SK-N-SH (cell line): ENCODE data around the gene ATP2A3. TPM values are rescaled to one million over a fixed set of nuclear protein-coding genes. Genes with fewer than 3 reads are reported as not detected.

ENCODE experiments used
- CTCF ChIA-PET: fragments of 300-600, 350-600 bp; formaldehyde crosslinking; extraction: SDS; loops from one replicate; lab custom pipeline; 2021; lab: Yijun Ruan, JAX
- POLR2A ChIA-PET: fragments of 350-600 bp; sonication (Branson Sonifier 250); formaldehyde crosslinking; extraction: SDS; loops from one replicate; lab custom pipeline; 2020; ENCODE audit warnings: antibody characterized with exemption, inconsistent platforms; lab: Yijun Ruan, JAX
- DNase-seq: peaks from one replicate; pipeline ENCODE4 v3.0.0; 2012
- H2AFZ ChIP-seq: fragments of 200-600 bp; sonication (generic); 2 replicates; pipeline ENCODE4 v1.8.1; 2016; ENCODE audit warnings: antibody characterized with exemption, mild to moderate bottlenecking, low read depth
- H3F3A ChIP-seq: fragments of 200-600 bp; sonication (generic); replicated peaks from 2 replicates; pipeline ENCODE3; 2016; ENCODE audit warnings: antibody characterized with exemption, mild to moderate bottlenecking; ENCODE audit not compliant: insufficient read depth
- H3K27ac ChIP-seq, 2 experiments: fragments of 200-500 bp in 1 of 2; fragments of 200-600 bp in 1 of 2; sonication (Bioruptor generic) in 1 of 2; sonication (generic), shearing (Covaris generic) in 1 of 2; 2 replicates each; pipeline versions ENCODE4 v1.5.1 to v1.6.1; 2014 to 2016; ENCODE audit warnings: low read depth in 2 of 2, inconsistent platforms in 1 of 2, low read length in 1 of 2, mild to moderate bottlenecking in 1 of 2, mixed read lengths in 1 of 2
- H3K27me3 ChIP-seq: fragments of 200-600 bp; sonication (generic), shearing (Covaris generic); 2 replicates; pipeline ENCODE4 v1.6.1; 2016; ENCODE audit warnings: mixed run types; ENCODE audit not compliant: insufficient read depth
- H3K36me3 ChIP-seq, 2 experiments: fragments of 200-500 bp in 1 of 2; fragments of 200-600 bp in 1 of 2; sonication (Bioruptor generic) in 1 of 2; sonication (generic) in 1 of 2; replicated peaks in 1 of 2; 2 replicates each; pipeline versions ENCODE3 to v1.5.1; 2014 to 2016; ENCODE audit warnings: low read length in 1 of 2, mild to moderate bottlenecking in 1 of 2; ENCODE audit not compliant: insufficient read depth in 2 of 2, control insufficient read depth in 1 of 2
- H3K4me1 ChIP-seq, 2 experiments: fragments of 200-500 bp in 1 of 2; fragments of 200-600 bp in 1 of 2; sonication (Bioruptor generic) in 1 of 2; sonication (generic), shearing (Covaris generic) in 1 of 2; 2 replicates each; pipeline versions ENCODE4 v1.5.1 to v1.6.1; 2014 to 2016; ENCODE audit warnings: low read depth in 1 of 2, low read length in 1 of 2, mixed run types in 1 of 2; ENCODE audit not compliant: insufficient read depth in 2 of 2, control insufficient read depth in 1 of 2
- H3K4me2 ChIP-seq: fragments of 200-600 bp; sonication (generic), shearing (Covaris generic); 2 replicates; pipeline ENCODE4 v1.6.1; 2017; ENCODE audit warnings: mixed run types
- H3K4me3 ChIP-seq, 2 experiments: fragments of 200-500 bp in 1 of 2; fragments of 200-600 bp in 1 of 2; sonication (Bioruptor generic) in 1 of 2; sonication (generic), shearing (Covaris generic) in 1 of 2; 2 replicates each; pipeline versions ENCODE4 v1.5.1 to v1.8.1; 2014 to 2016; ENCODE audit warnings: low read depth in 2 of 2, inconsistent platforms in 1 of 2, low read length in 1 of 2, mild to moderate bottlenecking in 1 of 2, mixed read lengths in 1 of 2, moderate library complexity in 1 of 2
- H3K79me2 ChIP-seq: fragments of 200-600 bp; sonication (generic); 2 replicates; pipeline ENCODE4 v1.8.1; 2017; ENCODE audit warnings: mild to moderate bottlenecking; ENCODE audit not compliant: insufficient read depth
- H3K9ac ChIP-seq: fragments of 200-600 bp; sonication (generic); 2 replicates; pipeline ENCODE4 v1.6.1; 2017; ENCODE audit warnings: mixed run types
- H3K9me2 ChIP-seq: fragments of 200-600 bp; sonication (generic); 2 replicates; pipeline ENCODE4 v1.6.1; 2017; ENCODE audit warnings: mixed run types
- H3K9me3 ChIP-seq: fragments of 200-600 bp; sonication (generic); 2 replicates; pipeline ENCODE4 v1.6.1; 2017; ENCODE audit warnings: mixed run types, mild to moderate bottlenecking, moderate library complexity
- H4K20me1 ChIP-seq: fragments of 200-600 bp; sonication (generic); 2 replicates; pipeline ENCODE4 v1.6.1; 2017; ENCODE audit warnings: mild to moderate bottlenecking, mixed run types; ENCODE audit not compliant: insufficient read depth
- CTCF ChIP-seq: fragments of 200-600 bp; sonication (generic); IDR thresholded peaks from 2 replicates; pipeline ENCODE4 v1.6.1; 2017; ENCODE audit warnings: antibody characterized with exemption, mild to moderate bottlenecking, moderate library complexity
- ELF1 ChIP-seq: IDR thresholded peaks from 2 replicates; pipeline ENCODE4 v1.4.0; 2012
- EP300 ChIP-seq, 2 experiments: IDR thresholded peaks; 2 replicates each; pipeline versions ENCODE4 v1.4.0 to v1.6.1; 2012; ENCODE audit warnings: borderline replicate concordance in 1 of 2, low read depth in 1 of 2, low read length in 1 of 2
- EZH2phosphoT487 ChIP-seq: fragments of 200-600 bp; sonication (generic); IDR thresholded peaks from 2 replicates; pipeline ENCODE4 v1.6.1; 2017; ENCODE audit warnings: low read depth, mixed run types, mild to moderate bottlenecking, antibody characterized with exemption, moderate library complexity, borderline replicate concordance
- FOSL2 ChIP-seq: IDR thresholded peaks from 2 replicates; pipeline ENCODE4 v1.4.0; 2012; ENCODE audit warnings: low read depth, mild to moderate bottlenecking, moderate library complexity, borderline replicate concordance
- FOXM1 ChIP-seq: IDR thresholded peaks from 2 replicates; pipeline ENCODE4 v1.4.0; 2012; ENCODE audit warnings: low read depth, mild to moderate bottlenecking
- GABPA ChIP-seq: IDR thresholded peaks from 2 replicates; pipeline ENCODE4 v1.4.0; 2012; ENCODE audit warnings: low read depth, mild to moderate bottlenecking
- JUND ChIP-seq: IDR thresholded peaks from 2 replicates; pipeline ENCODE4 v1.4.0; 2012
- MAX ChIP-seq: IDR thresholded peaks from 2 replicates; pipeline ENCODE4 v1.4.0; 2012; ENCODE audit warnings: low read depth
- MEF2A ChIP-seq: IDR thresholded peaks from 2 replicates; pipeline ENCODE4 v1.4.0; 2012; ENCODE audit warnings: low read depth, borderline replicate concordance
- NRF1 ChIP-seq: IDR thresholded peaks from 2 replicates; pipeline ENCODE4 v1.6.1; 2012; ENCODE audit warnings: low read depth, mild to moderate bottlenecking, low read length
- POLR2AphosphoS5 ChIP-seq: IDR thresholded peaks from 2 replicates; pipeline ENCODE4 v1.6.1; 2012; ENCODE audit warnings: low read depth, low read length
- RAD21 ChIP-seq: IDR thresholded peaks from 2 replicates; pipeline ENCODE4 v1.6.1; 2012; ENCODE audit warnings: mild to moderate bottlenecking, low read length
- RCOR1 ChIP-seq: fragments of 150-350 bp; IDR thresholded peaks from 2 replicates; pipeline ENCODE4 v1.6.1; 2017; ENCODE audit warnings: antibody characterized with exemption, low read length
- RFX5 ChIP-seq: IDR thresholded peaks from 2 replicates; pipeline ENCODE4 v1.6.1; 2012; ENCODE audit warnings: mild to moderate bottlenecking, improper control_type of control experiment, low read length
- RXRA ChIP-seq: IDR thresholded peaks from 2 replicates; pipeline ENCODE4 v1.4.0; 2012; ENCODE audit warnings: low read depth, mild to moderate bottlenecking, borderline replicate concordance
- SIN3A ChIP-seq: IDR thresholded peaks from 2 replicates; pipeline ENCODE4 v1.6.1; 2012; ENCODE audit warnings: low read depth, mild to moderate bottlenecking, low read length, moderate library complexity, borderline replicate concordance
- TCF12 ChIP-seq: IDR thresholded peaks from 2 replicates; pipeline ENCODE4 v1.4.0; 2012
- TEAD4 ChIP-seq: IDR thresholded peaks from 2 replicates; pipeline ENCODE4 v1.4.0; 2012; ENCODE audit warnings: mild to moderate bottlenecking, borderline replicate concordance; ENCODE audit not compliant: insufficient read depth
- YY1 ChIP-seq: IDR thresholded peaks from 2 replicates; pipeline ENCODE4 v1.4.0; 2012; ENCODE audit warnings: low read depth, mild to moderate bottlenecking
- ZBTB33 ChIP-seq: IDR thresholded peaks from 2 replicates; pipeline ENCODE4 v1.4.0; 2012; ENCODE audit warnings: low read depth, borderline replicate concordance
- WGBS: methylation state at CpG from one replicate; pipeline ENCODE4 v1.1.6; 2017; ENCODE audit warnings: low lambda C conversion rate; 5-methylcytosine and 5-hydroxymethylcytosine counted together
- polyA plus RNA-seq, 3 experiments: library from polyadenylated mRNA; depleted of rRNA; stranded (reverse); fragments of >200 nt; gene quantifications; 2 replicates each; pipeline ENCODE4 v1.2.3, GENCODE V29; 2012

The ATP2A3 gene
- polyA plus RNA-seq, 1 of the 3 experiments (the other 2 are of a cell fraction) = 2.1 TPM

- TF ChIP-seq NRF1 (no peak), RFX5 (no peak), YY1 (no peak), FOXM1 (no peak), EP300 (IDR thresholded peaks at IDR 0.05; ENCODE audit: borderline replicate concordance in 1 of 2, low read depth in 1 of 2, low read length in 1 of 2) (no peak), RAD21 (no peak), MEF2A (no peak), FOSL2 (no peak), CTCF (no peak), POLR2AphosphoS5 (no peak)
- Histone ChIP-seq H3K27me3 (no peaks in the 10 kb centered on the region; the same call in 1 of the 2 replicates), H3K4me1 (no peaks in the 10 kb centered on the region; a peak in 1 of 4 replicates), H3K9ac (no peak overlapping the region), H3K9me2 (no peaks in the 10 kb centered on the region), H4K20me1 (no peaks in the 10 kb centered on the region), H3F3A (no peaks in the 10 kb centered on the region), H3K9me3 (no peaks in the 10 kb centered on the region), H3K27ac (no peak overlapping the region), H3K79me2 (no peaks in the 10 kb centered on the region), H2AFZ (no peak overlapping the region), H3K36me3 (no peaks in the 10 kb centered on the region), H3K4me2 (no peak overlapping the region), H3K4me3 (no peak overlapping the region)
- ChIA-PET CTCF (interaction anchor here (0.9 to 1.9 kb wide), 4 partner anchors 13 to 88 kb away, joined by 3 to 6 read pairs (median 3); no protein-coding TSS in a partner anchor), POLR2A (no interaction called here)
- WGBS = 52% methylated on average over 8 of the region's 8 CpGs
- peak; percentile 12 for DNase-seq
Observed at GRCh38 chr17:3986939-3987335, 22.7 kb upstream of the ATP2A3 start.

GRCh38 chr17:3986270-3986938 is 22.2 kb upstream of the ATP2A3 start:
- ChIA-PET CTCF (interaction anchor here (0.9 to 1.9 kb wide), 4 partner anchors 13 to 89 kb away, joined by 3 to 6 read pairs (median 3); no protein-coding TSS in a partner anchor), POLR2A (no interaction called here)
- H3K9ac ChIP-seq = no peak overlapping the region
- DNase-seq = peak; percentile 12
- 70% methylated on average over 13 of the region's 16 CpGs for WGBS
- no peaks in the 10 kb centered on the region; a peak in 1 of 4 replicates for H3K4me1 ChIP-seq
- no peaks in the 10 kb centered on the region for H4K20me1 ChIP-seq
- no peaks in the 10 kb centered on the region for H3K36me3 ChIP-seq
- H3K9me3 ChIP-seq = no peaks in the 10 kb centered on the region
- H3K4me2 ChIP-seq = no peak overlapping the region
- H3F3A ChIP-seq = no peaks in the 10 kb centered on the region
- no peak overlapping the region for H2AFZ ChIP-seq
- no peak overlapping the region for H3K27ac ChIP-seq
- H3K9me2 ChIP-seq = no peaks in the 10 kb centered on the region
- no peak overlapping the region for H3K4me3 ChIP-seq
- H3K27me3 ChIP-seq = no peaks in the 10 kb centered on the region; the same call in 1 of the 2 replicates
- no peaks in the 10 kb centered on the region for H3K79me2 ChIP-seq
- TF ChIP-seq YY1 = no peak
- TF ChIP-seq MAX = no peak
- no peak for TF ChIP-seq RCOR1
- no peak for TF ChIP-seq SIN3A
- TF ChIP-seq GABPA = no peak
- TF ChIP-seq FOSL2 = no peak
- no peak for TF ChIP-seq RXRA
- TF ChIP-seq EP300 (IDR thresholded peaks at IDR 0.05; ENCODE audit: borderline replicate concordance in 1 of 2, low read depth in 1 of 2, low read length in 1 of 2) = no peak
- TF ChIP-seq EZH2phosphoT487 = no peak
- no peak for TF ChIP-seq FOXM1
- TF ChIP-seq TEAD4 = no peak
- TF ChIP-seq RAD21 = no peak
- TF ChIP-seq CTCF = no peak
- TF ChIP-seq JUND = no peak
- TF ChIP-seq RFX5 = no peak
- no peak for TF ChIP-seq TCF12
- TF ChIP-seq ZBTB33 = no peak
- no peak for TF ChIP-seq ELF1
